K562 (cell line): ENCODE results near the gene CDH20. TPM values are rescaled to one million over a fixed set of nuclear protein-coding genes. Genes with fewer than 3 reads are reported as not detected.

Source experiments
- ATAC-seq: fragments of 200-7000 bp; cut with Tn5 transposase; 3 replicates; pipeline ENCODE4 v1.9.1; 2020; ENCODE audit warnings: moderate library complexity
- BruUV-seq: library from RNA; stranded (reverse); fragments of 400-500 nt; replicated peaks from 2 replicates; lab custom pipeline; 2021; lab: Mats Ljungman, UMichigan
- CTCF ChIA-PET: fragments of 300-600 bp; formaldehyde crosslinking; extraction: SDS; loops from one replicate; lab custom pipeline; 2021; ENCODE audit warnings: low intra/inter-chr PET ratio; lab: Yijun Ruan, JAX
- POLR2A ChIA-PET: fragments of 300-600, 350-650 bp; sonication (Branson Sonifier 250); formaldehyde crosslinking; extraction: SDS; loops from one replicate; lab custom pipeline; 2021; ENCODE audit warnings: antibody characterized with exemption, inconsistent platforms; lab: Yijun Ruan, JAX
- DNase-seq, 4 experiments: peaks; one replicate each; pipeline versions ENCODE4 v3.0.0 to v3.0.0-alpha.2; 2011 to 2018; ENCODE audit warnings: low spot score in 3 of 4, mixed read lengths in 3 of 4; ENCODE audit errors: extremely low read depth in 1 of 4
- FAIRE-seq: peaks from 2 replicates; lab custom pipeline; 2011; peaks lifted over from hg19 to GRCh38; lab: Jason Lieb, UNC
- H2AFZ ChIP-seq: 2 replicates; pipeline ENCODE4 v1.6.0; 2011; ENCODE audit warnings: low read depth, low read length, control low read depth, inconsistent platforms
- H3K27ac ChIP-seq: fragments of 200-600 bp; 3 replicates; pipeline ENCODE4 v1.8.0; 2011; ENCODE audit warnings: low read depth, mild to moderate bottlenecking, control low read depth, inconsistent platforms, low read length, moderate library complexity, mixed read lengths; ENCODE audit errors: extremely low read depth
- H3K27me3 ChIP-seq, 2 experiments: fragments of 300-600 bp in 1 of 2; 2 replicates in 1 of 2; 3 replicates in 1 of 2; pipeline versions ENCODE4 v1.6.0 to v1.8.0; 2011; ENCODE audit warnings: inconsistent platforms in 2 of 2, low read length in 2 of 2, mild to moderate bottlenecking in 1 of 2, mixed read lengths in 1 of 2, moderate library complexity in 1 of 2; ENCODE audit not compliant: control insufficient read depth in 2 of 2, insufficient read depth in 2 of 2
- H3K36me3 ChIP-seq: fragments of 300-600 bp; 3 replicates; pipeline ENCODE4 v1.8.0; 2011; ENCODE audit warnings: mild to moderate bottlenecking, low read length, inconsistent platforms; ENCODE audit not compliant: control insufficient read depth, insufficient read depth
- H3K4me1 ChIP-seq, 2 experiments: fragments of 200-600 bp in 1 of 2; replicated peaks in 1 of 2; 2 replicates in 1 of 2; 3 replicates in 1 of 2; pipeline versions ENCODE4 v1.5.1 to v1.8.0; 2011; ENCODE audit warnings: inconsistent platforms in 2 of 2, low read length in 2 of 2, mild to moderate bottlenecking in 1 of 2, mixed read lengths in 1 of 2, moderate library complexity in 1 of 2; ENCODE audit not compliant: control insufficient read depth in 2 of 2, insufficient read depth in 2 of 2
- H3K4me2 ChIP-seq: 2 replicates; pipeline ENCODE4 v1.6.1; 2011; ENCODE audit warnings: low read length, control low read depth, inconsistent platforms, mixed read lengths; ENCODE audit not compliant: insufficient read depth
- H3K4me3 ChIP-seq: fragments of 200-600 bp; sonication (generic), shearing (Covaris generic); 2 replicates; pipeline ENCODE4 v1.5.1; 2016; ENCODE audit warnings: control low read depth, inconsistent platforms
- H3K79me2 ChIP-seq: fragments of 200-600 bp; 3 replicates; pipeline ENCODE4 v1.8.0; 2011; ENCODE audit warnings: low read length, inconsistent platforms; ENCODE audit not compliant: control insufficient read depth, insufficient read depth
- H3K9ac ChIP-seq, 2 experiments: 2 replicates each; pipeline versions ENCODE4 v1.6.0 to v1.6.1; 2011; ENCODE audit warnings: low read depth in 2 of 2, low read length in 2 of 2, control low read depth in 1 of 2, inconsistent platforms in 1 of 2, mild to moderate bottlenecking in 1 of 2, mixed read lengths in 1 of 2; ENCODE audit not compliant: insufficient read depth in 1 of 2
- H3K9me1 ChIP-seq: one replicate; pipeline ENCODE4 v1.6.0; 2011; ENCODE audit warnings: inconsistent platforms, mild to moderate bottlenecking, low read length, moderate library complexity; ENCODE audit not compliant: control insufficient read depth, insufficient read depth
- H3K9me3 ChIP-seq: replicated peaks from 2 replicates; pipeline ENCODE4 v1.5.1; 2011; ENCODE audit warnings: low read depth, low read length, inconsistent platforms; ENCODE audit not compliant: control insufficient read depth, insufficient read depth
- H4K20me1 ChIP-seq: replicated peaks from 2 replicates; pipeline ENCODE4 v1.6.1; 2011; ENCODE audit warnings: low read length, inconsistent platforms, mixed read lengths; ENCODE audit not compliant: control insufficient read depth, insufficient read depth
- CBX8 ChIP-seq: fragments of 200-600 bp; sonication (generic); IDR thresholded peaks from 2 replicates; pipeline ENCODE4 v1.6.1; 2012; ENCODE audit warnings: borderline replicate concordance, mixed run types, low read depth, mild to moderate bottlenecking, moderate library complexity, mixed read lengths, low read length, control low read depth, inconsistent platforms; ENCODE audit not compliant: poor library complexity, severe bottlenecking; ENCODE audit errors: extremely low read depth
- NELFE ChIP-seq: IDR thresholded peaks from 2 replicates; pipeline ENCODE4 v1.6.1; 2011; ENCODE audit warnings: mild to moderate bottlenecking; ENCODE audit not compliant: insufficient read depth, insufficient read length
- POLR3G ChIP-seq: IDR thresholded peaks from 2 replicates; pipeline ENCODE4 v1.6.1; 2011; ENCODE audit not compliant: insufficient read length, insufficient replicate concordance; ENCODE audit errors: extremely low read depth
- RNF219 ChIP-seq: fragments of 250-450 bp; sonication (Bioruptor Pico); IDR thresholded peaks from 2 replicates; pipeline ENCODE4 v1.5.0; 2022; ENCODE audit warnings: mild to moderate bottlenecking
- WGBS: fragments of 100-300 bp; shearing (Covaris generic); methylation state at CpG from one replicate; pipeline ENCODE4 v1.1.6; 2016; ENCODE audit warnings: low coverage, mixed read lengths; ENCODE audit not compliant: insufficient coverage; ENCODE audit errors: missing lambda C conversion rate; 5-methylcytosine and 5-hydroxymethylcytosine counted together
- in situ Hi-C: fragments of 300-500 bp; cut with MboI; formaldehyde crosslinking; loops from 4 replicates; pipeline ENCODE4 v1.15.0; 2018; ENCODE audit warnings: inconsistent platforms, mixed read lengths
- intact Hi-C: fragments of 100-400 bp; cut with micrococcal nuclease; formaldehyde crosslinking; loops from 2 replicates; pipeline ENCODE4 v1.14.2; 2022
- polyA plus RNA-seq, 8 experiments: library from polyadenylated mRNA; depleted of rRNA in 4 of 8; stranded (reverse) in 5 of 8; unstranded in 3 of 8; fragments of >200 nt; fragmentation: Nextera tagmentation in 2 of 8; fragmentation: Illumina TruSeq in 1 of 8; extraction: Ambion mirVana in 2 of 8; extraction: Trizol in 1 of 8; gene quantifications; 2 replicates each; pipeline versions ENCODE4 v1.2.1 to v1.2.3, GENCODE V29; 2011 to 2014; ENCODE audit warnings: inconsistent platforms in 1 of 8, missing spikeins in 1 of 8
- total RNA-seq, 7 experiments: library from RNA; depleted of rRNA in 6 of 7; stranded (reverse); fragments of >200 nt in 6 of 7; fragmentation: Illumina TruSeq in 2 of 7; extraction: Trizol in 2 of 7; gene quantifications; 2 replicates each; pipeline versions ENCODE4 v1.2.1 to v1.2.3, GENCODE V29; 2011 to 2021; ENCODE audit warnings: low replicate concordance in 1 of 7

Gene CDH20
- total and polyA plus RNA-seq, 9 of the 15 experiments (the other 6 are each of a cell fraction or from before 2014, with no cell fraction given), result not detected

GRCh38 chr18:61556862-61557261 is 223.6 kb downstream of the CDH20 start:
- H3K4me3 ChIP-seq, result no peak overlapping the region
- CTCF ChIA-PET, result no interaction called here
- DNase-seq (no peak), ATAC-seq (no peak), FAIRE-seq (no peak)
- POLR2A ChIA-PET, result no interaction called here
- TF ChIP-seq POLR3G, result no peak
- TF ChIP-seq RNF219 (CRISPR knock-in tag), result no peak
- TF ChIP-seq NELFE, result no peak
- TF ChIP-seq CBX8, result no peak
- no peaks in the 10 kb centered on the region for H3K36me3 ChIP-seq
- H3K79me2 ChIP-seq, result no peaks in the 10 kb centered on the region
- H2AFZ ChIP-seq, result no peak overlapping the region
- H3K27ac ChIP-seq, result no peak overlapping the region
- no peaks in the 10 kb centered on the region for H3K9me3 ChIP-seq
- no peaks in the 10 kb centered on the region for H3K9me1 ChIP-seq
- BruUV-seq, result no TSS peak
- peaks cover 0 to 6% of the 10 kb centered on the region in 2 experiments; a peak in 1 of 5 replicates for H3K4me1 ChIP-seq
- intact Hi-C loops (no loop called here), in situ Hi-C loops (no loop called here)
- H4K20me1 ChIP-seq, result no peaks in the 10 kb centered on the region
- no peak overlapping the region for H3K9ac ChIP-seq
- H3K4me2 ChIP-seq, result no peak overlapping the region
- H3K27me3 ChIP-seq, result peaks cover 0 to 4% of the 10 kb centered on the region in 2 experiments; a peak in 1 of 5 replicates
- 0% methylated on average over 2 of the region's 2 CpGs for WGBS
